ENCODE measurements around the gene POU2AF3.

GRCh38 chr11:111331711-111332479, 33.5 kb downstream of the POU2AF3 start:
- TF ChIP-seq CTCF (IDR thresholded peaks at IDR 0.05): no peak
- TF ChIP-seq POLR2A (IDR thresholded peaks at IDR 0.05): no peak
